Memory B cell (primary cell): ENCODE data around the gene NDUFS6.
"Not testable (repeated sequence)": the region's sequence is repeated elsewhere in the genome, so short reads cannot be mapped to it uniquely, and the experiment has no call there.

Source experiments
- ATAC-seq: fragments of 150-1000 bp; cut with Tn5 transposase; 2 replicates; pipeline ENCODE4 v1.10.0; 2021; ENCODE audit warnings: low read depth, mild to moderate bottlenecking, moderate library complexity
- DNase-seq, 2 donors: peaks; one replicate each; pipeline ENCODE4 v3.0.0; 2022; ENCODE audit warnings: low spot score in 2 of 2
- H3K27ac Mint-ChIP-seq: one replicate; pipeline ENCODE4 v1.8.0; 2022; ENCODE audit warnings: mild to moderate bottlenecking, moderate library complexity, mixed read lengths
- H3K27me3 Mint-ChIP-seq: one replicate; pipeline ENCODE4 v1.8.0; 2022; ENCODE audit warnings: mixed read lengths
- H3K36me3 Mint-ChIP-seq: one replicate; pipeline ENCODE4 v1.8.0; 2022; ENCODE audit warnings: mild to moderate bottlenecking, mixed read lengths
- H3K4me1 Mint-ChIP-seq: one replicate; pipeline ENCODE4 v1.8.0; 2022; ENCODE audit warnings: mixed read lengths
- H3K4me3 Mint-ChIP-seq: one replicate; pipeline ENCODE4 v1.8.0; 2022; ENCODE audit warnings: mild to moderate bottlenecking, moderate library complexity, mixed read lengths
- H3K9me3 Mint-ChIP-seq: one replicate; pipeline ENCODE4 v1.8.0; 2022; ENCODE audit warnings: mixed read lengths

The NDUFS6 gene

GRCh38 chr5:1805326-1805725 lies 4.1 kb downstream of the NDUFS6 start:
- no peaks in the 10 kb centered on the region for H3K27me3 Mint-ChIP-seq
- no peaks in the 10 kb centered on the region for H3K9me3 Mint-ChIP-seq
- no peak overlapping the region for H3K27ac Mint-ChIP-seq
- ATAC-seq = no peak
- no peak overlapping the region for H3K4me3 Mint-ChIP-seq
- peaks cover 32% of the 10 kb centered on the region for H3K36me3 Mint-ChIP-seq
- no peak for DNase-seq
- H3K4me1 Mint-ChIP-seq = peaks cover 23% of the 10 kb centered on the region

- Mint-ChIP-seq H3K27ac (no peak overlapping the region), H3K9me3 (no peaks in the 10 kb centered on the region), H3K36me3 (peaks cover 32% of the 10 kb centered on the region), H3K4me3 (no peak overlapping the region), H3K4me1 (peaks cover 20% of the 10 kb centered on the region), H3K27me3 (no peaks in the 10 kb centered on the region)
- ATAC-seq (no peak), DNase-seq (no peak)
These were observed 4.5 kb downstream of the NDUFS6 start for GRCh38 chr5:1805736-1806135.

- peaks cover 35% of the 10 kb centered on the region for H3K36me3 Mint-ChIP-seq
- H3K4me1 Mint-ChIP-seq = peaks cover 22% of the 10 kb centered on the region
- ATAC-seq (no peak), DNase-seq (no peak)
- no peak overlapping the region for H3K4me3 Mint-ChIP-seq
- H3K9me3 Mint-ChIP-seq = no peaks in the 10 kb centered on the region
- no peak overlapping the region for H3K27ac Mint-ChIP-seq
- no peaks in the 10 kb centered on the region for H3K27me3 Mint-ChIP-seq
These were observed 5.0 kb downstream of the NDUFS6 start for GRCh38 chr5:1806199-1806598.

GRCh38 chr5:1806974-1807373 lies 5.8 kb downstream of the NDUFS6 start:
- Mint-ChIP-seq H3K36me3 (peaks cover 41% of the 10 kb centered on the region), H3K4me3 (no peak overlapping the region)
- no peak for DNase-seq

GRCh38 chr5:1807451-1808185 lies 6.4 kb downstream of the NDUFS6 start:
- no peak for DNase-seq
- Mint-ChIP-seq H3K27ac (peak overlapping the region; percentile 49), H3K4me3 (no peak overlapping the region), H3K4me1 (peaks cover 18% of the 10 kb centered on the region), H3K36me3 (peaks cover 42% of the 10 kb centered on the region), H3K9me3 (no peaks in the 10 kb centered on the region), H3K27me3 (no peaks in the 10 kb centered on the region)
- ATAC-seq = no peak

More at GRCh38 chr5:1806974-1807373, 5.8 kb downstream of the NDUFS6 start:
- Mint-ChIP-seq H3K27me3 (no peaks in the 10 kb centered on the region), H3K9me3 (no peaks in the 10 kb centered on the region), H3K4me1 (peaks cover 20% of the 10 kb centered on the region), H3K27ac (peak overlapping the region; percentile 49)
- ATAC-seq = no peak

- DNase-seq (no peak), ATAC-seq (no peak)
- peaks cover 12% of the 10 kb centered on the region for H3K4me1 Mint-ChIP-seq
- H3K4me3 Mint-ChIP-seq = no peak overlapping the region
- no peak overlapping the region for H3K27ac Mint-ChIP-seq
- H3K27me3 Mint-ChIP-seq = no peaks in the 10 kb centered on the region
- no peaks in the 10 kb centered on the region for H3K9me3 Mint-ChIP-seq
- peaks cover 37% of the 10 kb centered on the region for H3K36me3 Mint-ChIP-seq
These were observed 7.2 kb downstream of the NDUFS6 start for GRCh38 chr5:1808439-1808838.

- Mint-ChIP-seq H3K27ac (no peak overlapping the region), H3K4me1 (peaks cover 12% of the 10 kb centered on the region), H3K9me3 (no peaks in the 10 kb centered on the region), H3K36me3 (peaks cover 40% of the 10 kb centered on the region), H3K27me3 (no peaks in the 10 kb centered on the region), H3K4me3 (no peak overlapping the region)
- ATAC-seq (no peak), DNase-seq (no peak)
These were observed 8.3 kb downstream of the NDUFS6 start for GRCh38 chr5:1809416-1810035.

- Mint-ChIP-seq H3K4me1 (peaks cover 12% of the 10 kb centered on the region), H3K27ac (no peak overlapping the region), H3K27me3 (no peaks in the 10 kb centered on the region), H3K9me3 (no peaks in the 10 kb centered on the region), H3K36me3 (peaks cover 46% of the 10 kb centered on the region), H3K4me3 (no peak overlapping the region)
- DNase-seq (no peak), ATAC-seq (no peak)
These were observed 9.4 kb downstream of the NDUFS6 start for GRCh38 chr5:1810581-1811101.

- H3K4me1 Mint-ChIP-seq = peaks cover 8% of the 10 kb centered on the region
- no peaks in the 10 kb centered on the region for H3K27me3 Mint-ChIP-seq
- ATAC-seq (no peak), DNase-seq (no peak)
- H3K27ac Mint-ChIP-seq = no peak overlapping the region
- no peak overlapping the region for H3K4me3 Mint-ChIP-seq
- peaks cover 62% of the 10 kb centered on the region for H3K36me3 Mint-ChIP-seq
- H3K9me3 Mint-ChIP-seq = no peaks in the 10 kb centered on the region
These were observed 13.2 kb downstream of the NDUFS6 start for GRCh38 chr5:1814183-1815020.

- no peak overlapping the region for H3K4me3 Mint-ChIP-seq
- H3K9me3 Mint-ChIP-seq = no peaks in the 10 kb centered on the region
- H3K27ac Mint-ChIP-seq = no peak overlapping the region
- no peaks in the 10 kb centered on the region for H3K27me3 Mint-ChIP-seq
- no peak for ATAC-seq
- no peak for DNase-seq
- H3K36me3 Mint-ChIP-seq = peaks cover 62% of the 10 kb centered on the region
- peaks cover 8% of the 10 kb centered on the region for H3K4me1 Mint-ChIP-seq
These were observed 14.0 kb downstream of the NDUFS6 start for GRCh38 chr5:1815071-1815786.

- Mint-ChIP-seq H3K9me3 (no peaks in the 10 kb centered on the region), H3K27ac (no peak overlapping the region), H3K4me3 (no peak overlapping the region), H3K4me1 (peaks cover 6% of the 10 kb centered on the region), H3K27me3 (no peaks in the 10 kb centered on the region), H3K36me3 (peaks cover 63% of the 10 kb centered on the region)
- DNase-seq = no peak
- ATAC-seq = no peak
These were observed 14.7 kb downstream of the NDUFS6 start for GRCh38 chr5:1815881-1816292.

GRCh38 chr5:1816495-1817089 lies 15.4 kb downstream of the NDUFS6 start:
- not testable (repeated sequence) for H3K4me1 Mint-ChIP-seq, H3K27ac Mint-ChIP-seq

GRCh38 chr5:1817261-1818043 lies 16.2 kb downstream of the NDUFS6 start:
- H3K4me3 Mint-ChIP-seq = no peak overlapping the region

More at GRCh38 chr5:1816495-1817089, 15.4 kb downstream of the NDUFS6 start:
- H3K36me3 Mint-ChIP-seq = peaks cover 65% of the 10 kb centered on the region
- DNase-seq, H3K27me3 Mint-ChIP-seq, ATAC-seq, H3K4me3 Mint-ChIP-seq, H3K9me3 Mint-ChIP-seq: not testable (repeated sequence)

More at GRCh38 chr5:1817261-1818043, 16.2 kb downstream of the NDUFS6 start:
- Mint-ChIP-seq H3K4me1 (peaks cover 6% of the 10 kb centered on the region), H3K9me3 (no peaks in the 10 kb centered on the region), H3K27me3 (no peaks in the 10 kb centered on the region), H3K36me3 (peaks cover 65% of the 10 kb centered on the region), H3K27ac (no peak overlapping the region)
- no peak for ATAC-seq
- no peak for DNase-seq
